Stimulated activated CD8-positive, alpha-beta memory T cell treated with anti-CD3 and anti-CD28 coated beads, Interleukin-12 subunit alpha, Interleukin-12 subunit beta, amount 100 ng/mL, for 24 hours (primary cell): ENCODE data around the gene MARVELD3.
A peak's percentile ranks its signal among the peaks of the same experiment; 100 is the strongest.
"Not testable (repeated sequence)": the region's sequence is repeated elsewhere in the genome, so short reads cannot be mapped to it uniquely, and the experiment has no call there.

ENCODE experiments used
- DNase-seq: peaks from one replicate; pipeline ENCODE4 v3.0.0-alpha.2; 2020; ENCODE audit errors: extremely low read depth

MARVELD3 gene, protein sequence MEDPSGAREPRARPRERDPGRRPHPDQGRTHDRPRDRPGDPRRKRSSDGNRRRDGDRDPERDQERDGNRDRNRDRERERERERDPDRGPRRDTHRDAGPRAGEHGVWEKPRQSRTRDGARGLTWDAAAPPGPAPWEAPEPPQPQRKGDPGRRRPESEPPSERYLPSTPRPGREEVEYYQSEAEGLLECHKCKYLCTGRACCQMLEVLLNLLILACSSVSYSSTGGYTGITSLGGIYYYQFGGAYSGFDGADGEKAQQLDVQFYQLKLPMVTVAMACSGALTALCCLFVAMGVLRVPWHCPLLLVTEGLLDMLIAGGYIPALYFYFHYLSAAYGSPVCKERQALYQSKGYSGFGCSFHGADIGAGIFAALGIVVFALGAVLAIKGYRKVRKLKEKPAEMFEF

DNA sequence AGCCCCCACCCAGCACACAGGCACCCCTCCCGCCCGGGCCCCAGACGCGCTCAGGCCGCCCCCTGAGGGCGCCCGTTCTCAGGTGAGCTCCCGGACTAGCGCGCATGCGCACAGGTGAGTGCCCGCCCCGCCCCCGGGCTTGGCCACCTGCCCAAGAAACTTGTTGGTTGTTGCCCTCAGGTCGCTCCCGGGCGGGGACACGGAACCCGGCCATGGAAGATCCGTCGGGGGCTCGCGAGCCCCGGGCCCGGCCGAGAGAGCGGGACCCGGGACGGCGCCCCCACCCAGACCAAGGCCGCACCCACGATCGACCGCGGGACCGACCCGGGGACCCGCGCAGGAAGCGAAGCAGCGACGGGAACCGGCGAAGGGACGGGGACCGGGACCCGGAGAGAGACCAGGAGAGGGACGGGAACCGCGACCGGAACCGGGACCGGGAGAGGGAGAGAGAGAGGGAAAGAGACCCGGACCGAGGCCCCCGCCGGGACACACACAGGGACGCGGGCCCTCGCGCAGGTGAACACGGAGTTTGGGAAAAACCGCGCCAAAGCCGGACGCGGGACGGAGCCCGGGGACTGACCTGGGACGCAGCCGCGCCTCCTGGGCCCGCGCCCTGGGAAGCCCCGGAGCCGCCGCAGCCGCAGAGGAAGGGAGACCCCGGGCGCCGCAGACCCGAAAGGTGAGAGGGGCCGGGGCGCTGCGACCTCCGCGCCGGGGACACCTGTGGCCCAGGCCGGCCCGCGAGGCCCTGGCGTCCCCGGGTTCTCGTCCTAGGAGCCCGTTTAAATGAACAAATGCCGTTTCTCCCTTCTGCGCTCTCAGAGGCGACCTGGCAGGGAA is at the start of gene MARVELD3:
Gene MARVELD3 (plus strand): TSS at position 167 of the 840 bp plus-strand sequence. CDS start 46 bp downstream, at position 213.
- no peak for DNase-seq

DNA sequence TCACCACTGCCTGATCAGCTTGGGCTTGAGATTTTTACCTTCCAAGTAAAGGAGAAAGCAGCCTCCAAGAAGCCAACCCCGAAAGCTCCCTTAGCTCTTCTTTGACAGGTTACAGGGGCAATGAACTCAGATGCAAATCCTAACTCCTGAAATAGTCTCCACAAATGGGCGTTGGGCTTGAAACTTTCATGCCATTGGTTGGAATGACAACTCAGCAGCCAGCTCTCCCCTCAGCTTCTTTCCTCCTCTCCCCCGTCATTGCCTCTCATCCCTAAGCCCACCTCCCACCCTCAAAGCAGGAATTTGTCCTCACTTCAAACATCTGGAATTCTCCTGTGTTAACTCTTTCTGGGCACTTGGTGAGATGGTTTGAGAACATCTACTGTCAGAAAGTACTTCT is 49.0 kb upstream of the MARVELD3 start, which contains the start of gene TAT:
Gene TAT (minus strand): TSS at position 122 of the 400 bp plus-strand sequence. CDS start 677 bp downstream, outside the sequence.
- no peak for DNase-seq

DNA sequence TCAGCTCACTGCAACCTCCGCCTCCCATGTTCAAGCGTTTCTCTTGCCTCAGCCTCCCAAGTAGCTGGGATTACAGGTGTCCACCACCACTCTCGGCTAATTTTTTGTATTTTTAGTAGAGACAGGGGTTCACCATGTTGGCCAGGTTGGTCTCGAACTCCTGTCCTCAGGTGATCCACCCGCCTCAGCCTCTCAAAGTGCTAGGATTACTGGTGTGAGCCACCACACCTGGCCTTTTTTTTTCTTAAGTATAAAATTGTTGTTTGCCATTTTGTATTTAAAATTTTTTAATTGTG is 43.5 kb upstream of the MARVELD3 start:
- DNase-seq = not testable (repeated sequence)

DNA sequence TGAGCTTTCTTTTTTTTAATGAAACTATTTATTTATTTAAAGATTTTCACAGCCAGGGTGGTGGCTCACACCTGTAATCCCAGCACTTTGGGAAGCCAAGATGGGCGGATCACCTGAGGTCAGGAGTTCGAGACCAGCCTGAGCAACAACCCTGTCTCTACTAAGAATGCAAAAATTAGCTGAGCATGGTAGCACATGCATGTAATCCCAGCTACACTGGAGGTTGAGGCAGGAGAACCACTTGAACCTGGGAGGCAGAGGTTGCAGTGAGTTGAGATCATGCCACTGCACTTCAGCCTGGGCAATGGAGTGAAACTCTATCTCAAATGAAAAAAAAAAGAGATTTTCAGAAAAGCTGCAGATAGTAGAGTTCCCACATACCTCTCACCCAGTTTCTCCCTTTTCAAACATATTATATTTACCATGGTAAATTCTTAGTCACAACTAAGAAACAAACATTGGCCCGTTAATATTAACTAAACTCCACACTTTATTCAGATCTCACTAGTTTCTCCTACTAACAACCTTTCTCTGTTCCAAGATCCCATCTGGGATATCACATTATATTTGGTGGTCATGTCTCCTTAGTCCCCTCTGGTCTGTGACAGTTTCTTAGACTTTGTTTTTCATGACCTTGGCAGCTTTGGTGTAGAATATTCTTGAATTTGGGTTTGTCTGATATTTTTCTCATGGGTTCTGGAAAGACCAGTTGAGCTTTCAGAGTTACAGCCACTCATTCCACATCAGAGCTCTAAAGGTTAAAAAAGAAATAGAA is 41.3 kb upstream of the MARVELD3 start:
- DNase-seq = no peak

DNA sequence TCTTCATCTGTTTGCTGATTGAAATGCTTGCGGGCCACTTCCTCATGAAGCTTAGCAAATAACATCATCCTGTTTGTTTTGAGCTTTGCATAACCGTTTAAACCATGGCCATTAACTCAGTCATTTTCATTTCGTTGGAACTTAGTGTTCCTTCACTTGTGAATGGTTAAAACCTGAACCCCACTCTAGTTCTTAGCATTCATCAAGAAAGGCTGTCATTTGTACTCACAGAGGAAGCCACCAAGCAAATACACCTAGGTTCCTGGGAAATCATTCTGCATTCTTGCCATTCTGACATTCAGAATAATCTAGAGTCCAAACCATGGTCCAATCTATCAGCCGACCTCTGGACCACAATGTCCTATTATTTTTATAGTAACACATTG is 40.7 kb upstream of the MARVELD3 start:
- no peak for DNase-seq

DNA sequence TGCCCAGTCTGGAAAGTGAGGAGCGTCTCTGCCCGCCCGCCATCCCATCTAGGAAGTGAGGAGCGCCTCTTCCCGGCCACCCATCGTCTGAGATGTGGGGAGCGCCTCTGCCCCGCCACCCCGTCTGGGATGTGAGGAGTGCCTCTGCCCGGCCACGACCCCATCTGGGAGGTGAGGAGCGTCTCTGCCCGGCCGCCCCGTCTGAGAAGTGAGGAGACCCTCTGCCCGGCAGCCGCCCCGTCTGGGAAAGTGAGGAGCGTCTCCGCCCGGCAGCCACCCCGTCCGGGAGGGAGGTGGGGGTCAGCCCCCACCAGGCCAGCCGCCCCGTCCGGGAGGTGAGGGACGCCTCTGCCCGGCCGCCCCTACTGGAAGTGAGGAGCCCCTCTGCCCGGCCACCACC is 36.6 kb upstream of the MARVELD3 start:
- not testable (repeated sequence) for DNase-seq

DNA sequence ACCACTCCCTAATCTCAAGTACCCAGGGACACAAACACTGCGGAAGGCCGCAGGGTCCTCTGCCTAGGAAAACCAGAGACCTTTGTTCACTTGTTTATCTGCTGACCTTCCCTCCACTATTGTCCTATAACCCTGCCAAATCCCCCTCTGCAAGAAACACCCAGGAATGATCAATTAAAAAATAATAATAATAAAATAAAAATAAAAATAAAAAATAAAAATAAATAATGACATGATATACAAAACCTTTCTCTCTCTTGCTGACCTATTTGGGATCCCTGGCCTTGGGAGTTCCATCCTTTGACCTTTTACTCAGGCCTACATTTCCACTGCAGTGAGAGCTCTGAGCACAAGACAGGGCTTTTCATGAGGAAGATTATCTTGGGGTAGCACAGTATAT is 35.9 kb upstream of the MARVELD3 start:
- DNase-seq = not testable (repeated sequence)

DNA sequence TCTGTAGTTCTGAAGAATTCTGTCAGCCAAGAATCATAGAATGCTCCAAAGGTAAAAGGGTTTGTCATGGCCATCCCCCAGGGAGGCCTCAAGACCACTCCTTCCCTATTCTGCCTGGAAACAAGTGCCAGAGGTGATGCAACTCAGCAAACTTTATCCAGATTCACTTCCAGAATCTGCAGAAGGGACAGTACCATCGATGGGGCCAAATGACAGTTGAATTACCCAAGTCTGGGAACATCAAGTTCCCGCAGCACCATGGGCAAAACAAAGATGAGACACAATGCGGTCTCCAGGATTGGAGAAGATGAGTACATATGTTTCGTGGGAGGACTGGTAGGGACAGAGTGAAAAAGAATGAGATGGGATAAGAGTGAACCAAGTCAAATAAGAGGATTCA is 35.4 kb upstream of the MARVELD3 start:
- no peak for DNase-seq

DNA sequence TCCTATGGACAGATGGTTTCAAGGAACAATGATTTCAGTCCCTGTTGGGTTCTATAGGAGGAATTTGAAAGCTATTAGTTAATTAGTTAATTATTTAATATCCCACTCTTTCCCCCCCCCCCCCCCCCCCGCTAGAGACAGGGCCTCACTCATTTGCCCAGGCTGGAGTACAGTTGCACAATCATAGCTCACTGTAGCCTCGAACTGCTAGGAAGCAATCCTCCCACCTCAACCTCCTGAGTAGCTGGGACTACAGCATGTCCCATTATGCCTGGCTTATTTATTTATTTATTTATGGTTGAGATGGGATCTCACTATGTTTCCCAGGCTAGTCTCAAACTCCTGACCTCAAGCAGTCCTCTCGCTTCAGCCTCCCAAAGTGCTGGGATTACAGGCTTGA is 34.1 kb upstream of the MARVELD3 start:
- DNase-seq = no peak

DNA sequence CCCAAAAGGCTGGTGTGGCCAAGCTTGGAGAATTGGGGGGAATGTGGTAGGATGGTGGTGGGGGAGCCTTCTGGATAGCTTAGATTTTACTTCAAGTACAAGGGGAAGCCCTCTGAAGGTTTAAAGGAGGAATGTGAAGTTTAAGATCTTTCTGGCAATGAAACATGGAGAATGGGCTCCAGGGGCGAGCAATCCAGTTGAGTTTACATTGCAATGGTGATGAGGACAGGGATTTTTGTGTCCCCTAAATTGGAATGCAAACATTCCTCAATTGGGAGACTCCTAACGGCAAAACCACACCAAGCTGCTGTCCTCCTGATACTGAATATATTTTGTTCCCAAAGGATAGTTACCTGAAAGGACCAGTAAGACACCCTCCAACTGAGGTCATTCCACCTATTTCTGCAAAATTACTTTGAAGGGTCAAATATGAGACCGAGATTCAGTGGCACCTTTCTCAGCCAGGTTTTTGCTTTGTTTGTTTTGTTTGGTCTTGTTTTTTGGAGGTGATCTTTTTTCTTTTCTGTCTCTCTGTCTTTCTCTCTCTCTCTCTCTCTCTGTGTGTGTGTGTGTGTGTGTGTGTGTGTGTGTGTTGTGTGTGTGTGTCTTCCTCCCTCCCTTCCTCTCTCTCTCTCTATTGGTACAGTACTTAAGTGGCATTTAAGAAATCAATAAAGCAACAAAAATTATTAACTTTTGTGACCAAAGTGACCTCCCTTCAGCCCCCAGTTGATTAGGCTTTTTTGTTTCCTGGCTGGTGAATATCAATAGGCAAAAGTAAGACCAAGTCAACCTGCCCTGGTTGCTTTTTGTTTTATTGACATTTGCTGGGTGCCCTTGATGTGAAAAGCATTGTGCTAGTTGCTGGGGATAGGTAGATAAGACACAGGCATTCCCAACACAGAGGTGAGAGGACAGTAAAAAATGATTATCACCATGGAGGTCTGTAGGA is 32.7 kb upstream of the MARVELD3 start:
- DNase-seq = no peak

DNA sequence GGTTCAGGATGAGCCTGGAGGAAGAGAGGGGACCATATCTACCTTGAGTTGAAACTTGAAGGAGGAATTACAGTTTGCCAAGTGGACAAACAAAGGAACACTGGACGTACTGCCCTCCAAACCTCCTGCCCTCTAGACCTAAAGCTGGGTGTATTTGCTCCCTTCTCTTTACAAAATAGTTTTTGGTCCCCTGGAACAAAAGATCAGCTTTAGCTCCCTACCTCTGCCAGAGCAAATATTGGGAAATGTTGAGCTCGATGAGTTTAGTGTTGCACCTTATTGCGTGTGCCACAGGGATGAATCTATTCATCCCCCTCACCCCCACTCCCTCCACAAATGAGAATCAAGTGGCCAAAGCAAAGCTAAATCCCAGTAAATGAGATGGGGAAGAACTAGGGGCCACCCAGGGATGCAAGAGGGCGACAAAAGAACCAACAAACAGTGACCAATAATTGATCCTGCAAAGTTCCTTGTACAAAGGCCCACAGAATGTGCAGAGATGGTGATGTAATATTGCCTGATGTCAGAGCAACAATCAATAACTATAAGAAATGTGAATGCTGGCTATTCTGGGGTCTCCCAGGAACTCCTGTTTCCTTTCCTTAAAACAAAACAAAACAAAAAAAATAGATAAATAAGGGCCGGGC is 31.9 kb upstream of the MARVELD3 start:
- DNase-seq = no peak

DNA sequence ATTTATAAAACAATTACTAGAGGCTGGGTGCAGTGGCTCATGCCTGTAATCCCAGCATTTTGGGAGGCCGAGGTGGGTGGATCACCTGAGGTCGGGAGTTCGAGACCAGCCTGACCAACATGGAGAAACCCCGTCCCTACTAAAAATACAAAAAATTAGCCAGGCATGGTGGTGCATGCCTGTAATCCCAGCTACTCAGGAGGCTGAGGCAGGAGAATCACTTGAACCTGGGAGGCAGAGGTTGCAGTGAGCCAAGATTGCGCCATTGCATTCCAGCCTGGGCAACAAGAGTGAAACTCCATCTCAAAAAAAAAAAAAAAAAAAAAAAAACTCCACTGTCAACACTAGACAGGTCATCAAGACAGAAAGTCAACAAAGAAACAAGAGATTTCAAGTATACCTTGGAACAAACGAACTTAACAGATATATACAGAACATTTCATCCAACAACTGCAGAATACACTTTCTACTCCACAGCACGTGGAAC is 30.6 kb upstream of the MARVELD3 start:
- DNase-seq = not testable (repeated sequence)

DNA sequence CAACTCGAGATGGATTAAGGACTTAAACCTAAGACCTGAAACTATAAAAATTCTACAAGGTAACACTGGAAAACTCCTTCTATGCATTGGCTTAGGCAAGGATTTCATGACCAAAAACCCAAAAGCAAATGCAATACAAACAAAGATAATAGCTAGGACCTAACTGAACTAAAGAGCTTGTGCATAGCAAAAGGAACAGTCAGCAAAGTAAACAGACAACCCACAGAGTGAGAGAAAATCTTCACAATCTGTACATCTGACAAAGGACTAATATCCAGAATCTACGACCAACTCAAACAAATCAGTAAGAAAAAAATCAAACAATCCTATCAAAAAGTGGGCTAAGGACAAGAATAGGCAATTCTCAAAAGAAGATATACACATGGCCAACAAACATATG is 27.6 kb upstream of the MARVELD3 start:
- DNase-seq = not testable (repeated sequence)

DNA sequence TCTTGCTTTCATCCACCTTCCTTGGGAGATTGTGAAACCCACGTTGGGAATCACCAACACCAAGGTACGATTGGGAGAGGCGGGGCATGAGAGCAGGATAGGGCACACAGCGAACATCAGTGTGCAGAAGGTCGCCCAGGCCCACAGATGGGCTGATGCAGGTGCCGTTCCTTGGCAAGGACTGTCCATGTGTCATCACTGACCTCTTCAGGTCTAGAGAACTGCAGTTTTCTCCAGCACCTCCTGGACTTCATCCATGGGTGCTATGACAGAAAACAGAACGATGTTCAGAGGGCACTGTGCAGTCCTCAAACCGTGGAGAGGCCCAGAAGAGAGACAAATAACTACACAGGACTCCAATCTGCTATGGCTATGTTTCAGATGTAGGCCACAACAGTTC is 25.2 kb upstream of the MARVELD3 start:
- no peak for DNase-seq

DNA sequence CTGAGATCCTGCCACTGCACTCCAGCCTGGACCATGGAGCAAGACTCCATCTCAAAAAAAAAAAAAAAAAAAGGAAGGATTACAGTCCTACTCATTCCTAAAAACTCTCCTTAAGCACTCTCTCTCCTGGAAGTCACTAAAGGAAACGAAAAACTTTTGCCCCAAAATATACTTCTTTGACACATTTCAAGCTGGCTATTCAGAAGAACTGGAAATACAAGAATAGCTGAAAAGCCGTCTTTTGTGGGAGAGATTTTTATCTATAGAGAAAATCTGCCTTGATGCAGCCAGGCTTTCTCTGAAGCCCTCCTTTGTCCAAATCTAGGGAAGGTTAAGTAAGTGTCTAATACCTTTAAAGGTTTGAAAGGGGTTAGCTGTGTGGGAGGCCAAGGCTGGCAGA is 16.9 kb upstream of the MARVELD3 start:
- DNase-seq = no peak

DNA sequence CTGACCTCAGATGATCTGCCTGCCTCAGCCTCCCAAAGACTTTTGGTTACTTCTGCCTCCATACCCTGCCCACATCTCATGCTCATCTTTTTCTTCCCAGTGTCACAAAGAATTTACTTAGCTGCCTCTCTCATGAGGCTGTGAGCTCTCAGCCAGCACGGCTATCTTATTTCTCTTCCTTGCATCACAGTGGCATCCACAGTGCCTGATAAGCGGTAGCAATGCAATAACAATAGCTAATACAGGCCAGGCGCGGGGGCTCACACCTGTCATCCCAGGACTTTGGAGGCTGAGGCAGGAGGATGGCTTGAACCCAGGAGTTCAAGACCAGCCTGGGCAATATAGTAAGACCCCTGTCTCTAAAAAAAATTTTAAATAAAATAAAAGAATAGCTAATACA is 15.5 kb upstream of the MARVELD3 start:
- no peak for DNase-seq

DNA sequence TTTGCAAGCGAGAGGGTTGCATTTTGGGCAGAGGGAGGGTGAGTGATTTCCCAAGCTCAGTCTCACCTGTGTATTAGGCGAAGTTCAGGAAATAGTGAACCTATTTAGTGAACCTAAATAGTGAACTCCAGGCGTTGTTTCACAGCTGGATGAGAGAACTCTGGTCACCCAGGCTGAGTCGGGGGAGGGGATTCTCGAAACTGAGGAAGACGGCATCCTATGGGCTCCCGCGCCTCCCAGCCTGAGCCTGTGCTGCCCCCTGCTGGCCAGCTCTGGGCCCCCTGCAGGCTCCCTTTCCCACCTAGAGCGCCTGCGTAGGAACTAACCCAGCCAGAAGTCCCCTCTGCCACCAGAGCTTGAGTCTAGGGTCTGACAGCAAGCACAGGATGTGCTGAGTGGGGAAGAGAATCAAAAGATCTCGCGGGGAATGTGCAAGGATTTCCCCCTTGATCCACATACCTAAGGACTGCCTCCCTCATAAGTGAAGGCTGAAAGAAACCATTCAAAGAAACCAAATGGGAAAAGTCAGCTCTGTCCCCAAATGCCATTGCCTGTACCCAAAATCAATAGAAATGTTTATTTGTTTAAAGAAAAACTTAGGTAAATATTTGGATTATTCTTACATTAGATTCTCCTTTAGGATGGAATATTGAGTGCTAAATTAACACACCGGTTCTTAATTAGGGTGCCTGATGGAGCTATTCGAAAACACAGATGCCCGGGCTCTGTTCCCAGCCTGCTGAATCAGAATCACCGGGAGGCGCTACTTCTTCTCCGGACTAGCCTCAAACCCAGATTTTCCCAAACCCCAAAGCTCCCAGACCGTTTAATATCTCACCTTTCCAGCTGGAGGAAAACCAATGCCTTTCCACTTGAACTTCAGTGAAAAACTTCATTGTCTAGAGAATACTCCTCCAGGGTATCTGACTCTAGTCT is 14.8 kb upstream of the MARVELD3 start:
- DNase-seq = peak; percentile 43

DNA sequence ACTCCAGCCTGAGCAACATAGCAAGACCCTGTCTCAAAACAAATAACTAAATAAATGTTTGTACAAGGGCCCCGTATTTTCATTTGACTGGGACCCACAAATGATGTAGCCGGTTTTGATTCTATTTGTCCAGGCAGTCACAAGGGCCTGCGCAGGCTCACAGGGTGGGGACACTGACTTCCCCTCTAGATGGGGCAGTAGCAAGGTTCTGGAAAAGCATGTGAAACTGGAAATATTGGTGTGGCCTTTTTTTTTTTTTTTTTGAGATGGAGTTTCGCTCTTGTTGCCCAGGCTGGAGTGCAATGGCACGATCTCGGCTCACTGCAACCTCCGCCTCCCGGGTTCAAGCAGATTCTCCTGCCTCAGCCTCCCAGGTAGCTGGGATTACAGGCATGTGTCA is 11.0 kb upstream of the MARVELD3 start:
- DNase-seq = not testable (repeated sequence)

DNA sequence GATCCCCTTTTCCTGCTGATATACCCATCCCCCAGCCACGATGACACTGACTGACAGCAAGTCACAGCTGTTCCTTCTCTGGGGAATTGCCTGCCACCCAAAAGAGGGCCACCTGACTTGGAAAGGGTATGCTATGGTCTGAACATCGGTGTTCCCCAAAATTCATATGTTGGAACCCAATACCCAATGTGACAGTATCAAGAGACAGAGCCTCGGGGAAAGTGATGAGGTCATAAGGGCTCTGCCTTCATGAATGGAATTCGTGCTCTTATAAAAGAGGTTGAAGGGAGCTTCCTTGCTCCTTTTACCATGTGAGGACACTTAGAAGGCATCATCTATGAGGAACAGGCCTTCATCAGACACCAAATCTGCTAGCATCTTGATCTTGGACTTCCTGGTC is 7.6 kb upstream of the MARVELD3 start:
- no peak for DNase-seq
